Esophagus squamous epithelium (tissue), 5 donors: Measurements from ENCODE around the gene RASGEF1C. TPM values are rescaled to one million over a fixed set of nuclear protein-coding genes. Genes with fewer than 3 reads are reported as not detected.

ENCODE experiments used
- DNase-seq: peaks from one replicate; lab custom pipeline; 2025; lab: John Stamatoyannopoulos, UW
- H3K27ac ChIP-seq, 4 donors: fragments of 200-600 bp; sonication (generic); one replicate each; pipeline ENCODE4 v1.5.1; 2016 to 2019; ENCODE audit warnings: mild to moderate bottlenecking in 1 of 4
- H3K27me3 ChIP-seq, 4 donors: fragments of 200-600 bp; sonication (generic); 1 replicate in 3 of 4; 2 replicates in 1 of 4; pipeline versions ENCODE4 v1.5.1 to v1.6.0; 2017 to 2021; ENCODE audit warnings: antibody characterized with exemption in 1 of 4
- H3K36me3 ChIP-seq, 3 donors: fragments of 200-600 bp; sonication (generic); one replicate each; pipeline ENCODE4 v1.5.1; 2016 to 2019
- H3K4me1 ChIP-seq, 3 donors: fragments of 200-600 bp; sonication (generic); one replicate each; pipeline ENCODE4 v1.5.1; 2017 to 2019
- H3K4me3 ChIP-seq, 4 donors: fragments of 200-600 bp; sonication (generic); 1 replicate in 3 of 4; 2 replicates in 1 of 4; pipeline ENCODE4 v1.5.1; 2016 to 2019; ENCODE audit warnings: mild to moderate bottlenecking in 2 of 4, moderate library complexity in 1 of 4
- H3K9me3 ChIP-seq, 3 donors: fragments of 200-600 bp; sonication (generic); one replicate each; pipeline ENCODE4 v1.5.1; 2016 to 2019
- POLR2A ChIP-seq, 4 donors: fragments of 450-650 bp; IDR thresholded peaks; one replicate each; pipeline ENCODE4 v1.6.1; 2017; ENCODE audit warnings: antibody characterized with exemption in 4 of 4, mild to moderate bottlenecking in 4 of 4, moderate library complexity in 3 of 4
- WGBS, 2 donors: methylation state at CpG; one replicate each; pipeline ENCODE4 v1.1.5; 2018; 5-methylcytosine and 5-hydroxymethylcytosine counted together
- intact Hi-C: fragments of 100-400 bp; cut with DNase I; formaldehyde crosslinking; loops from one replicate; pipeline ENCODE4 v1.15.0; 2022
- total RNA-seq, 4 donors: library from RNA; depleted of rRNA; stranded (reverse); fragments of >200 nt; gene quantifications; one replicate each; pipeline ENCODE4 v1.1.0, GENCODE V29; 2016
- TF ChIP-seq, protein P1 (sequence below), 6 experiments: fragments of 450-650 bp in 4 of 6; fragments of 200-600 bp in 2 of 6; sonication (generic) in 2 of 6; IDR thresholded peaks; one replicate each; pipeline ENCODE4 v1.5.1; 2016 to 2019; ENCODE audit warnings: antibody characterized with exemption in 6 of 6, mild to moderate bottlenecking in 4 of 6, moderate library complexity in 4 of 6
- donor health status: DM: yes; HTN: yes; CAD: no.

RASGEF1C gene
- total RNA-seq, 4 donors from 2014 or later = 0.19 to 0.26 TPM; not detected in 2

DNA sequence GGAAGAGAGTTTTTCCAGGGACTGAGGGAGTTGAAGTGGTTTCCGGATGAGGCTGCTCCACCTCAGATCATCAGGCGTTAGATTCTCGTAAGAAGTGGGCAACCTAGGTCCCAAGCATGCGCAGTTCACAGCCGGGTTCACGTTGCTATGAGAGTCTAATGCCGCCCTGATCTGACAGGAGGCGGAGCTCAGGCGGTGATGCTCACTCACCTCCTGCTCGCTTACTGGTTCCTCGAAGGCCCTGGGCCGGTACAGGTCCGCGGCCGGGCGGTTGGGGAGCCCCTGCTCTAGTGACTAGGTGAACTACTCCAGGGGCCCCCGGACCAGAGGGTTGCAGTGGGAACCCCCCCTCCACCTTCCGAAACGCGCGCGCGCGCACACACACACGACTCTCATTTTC is 136.5 kb downstream of the RASGEF1C start:
- TF ChIP-seq, protein P1, sequence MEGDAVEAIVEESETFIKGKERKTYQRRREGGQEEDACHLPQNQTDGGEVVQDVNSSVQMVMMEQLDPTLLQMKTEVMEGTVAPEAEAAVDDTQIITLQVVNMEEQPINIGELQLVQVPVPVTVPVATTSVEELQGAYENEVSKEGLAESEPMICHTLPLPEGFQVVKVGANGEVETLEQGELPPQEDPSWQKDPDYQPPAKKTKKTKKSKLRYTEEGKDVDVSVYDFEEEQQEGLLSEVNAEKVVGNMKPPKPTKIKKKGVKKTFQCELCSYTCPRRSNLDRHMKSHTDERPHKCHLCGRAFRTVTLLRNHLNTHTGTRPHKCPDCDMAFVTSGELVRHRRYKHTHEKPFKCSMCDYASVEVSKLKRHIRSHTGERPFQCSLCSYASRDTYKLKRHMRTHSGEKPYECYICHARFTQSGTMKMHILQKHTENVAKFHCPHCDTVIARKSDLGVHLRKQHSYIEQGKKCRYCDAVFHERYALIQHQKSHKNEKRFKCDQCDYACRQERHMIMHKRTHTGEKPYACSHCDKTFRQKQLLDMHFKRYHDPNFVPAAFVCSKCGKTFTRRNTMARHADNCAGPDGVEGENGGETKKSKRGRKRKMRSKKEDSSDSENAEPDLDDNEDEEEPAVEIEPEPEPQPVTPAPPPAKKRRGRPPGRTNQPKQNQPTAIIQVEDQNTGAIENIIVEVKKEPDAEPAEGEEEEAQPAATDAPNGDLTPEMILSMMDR (IDR thresholded peaks at IDR 0.05) = no peak
- no peak for TF ChIP-seq POLR2A (IDR thresholded peaks at IDR 0.05)
- H3K36me3 ChIP-seq = no peaks in the 10 kb centered on the region
- intact Hi-C loops = no loop called here
- H3K9me3 ChIP-seq = no peaks in the 10 kb centered on the region
- peak overlapping the region in 2 of 4 donors; percentile 68 to 95 for H3K4me3 ChIP-seq
- H3K4me1 ChIP-seq = peaks cover 0 to 44% (median 7%) of the 10 kb centered on the region in 3 donors
- no peak for DNase-seq
- no peaks in the 10 kb centered on the region for H3K27me3 ChIP-seq
- H3K27ac ChIP-seq = peak overlapping the region in 3 of 4 donors; percentile 93 to 98 (median 96)
- 85 to 87% methylated on average over 14 to 19 of the region's 25 CpGs for WGBS, 2 donors

DNA sequence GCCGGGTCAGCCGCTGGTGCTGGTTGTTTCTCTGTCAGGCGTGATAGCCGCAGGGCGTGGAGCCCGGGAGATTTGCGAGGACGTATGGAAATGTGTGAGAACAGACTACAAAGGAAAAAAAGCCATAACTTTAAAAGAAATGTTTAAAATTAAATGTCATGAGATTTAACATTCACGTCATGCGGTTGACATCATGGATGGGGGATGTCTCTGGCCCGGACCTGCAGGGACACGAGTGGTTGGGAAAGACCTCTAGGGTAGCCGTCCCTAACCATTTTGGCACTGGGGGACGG is 136.8 kb downstream of the RASGEF1C start:
- no peaks in the 10 kb centered on the region for H3K27me3 ChIP-seq
- peak overlapping the region; percentile 68 to 95 (median 86) for H3K4me3 ChIP-seq
- H3K9me3 ChIP-seq = no peaks in the 10 kb centered on the region
- H3K36me3 ChIP-seq = no peaks in the 10 kb centered on the region
- H3K27ac ChIP-seq = peak overlapping the region; percentile 90 to 98 (median 94)
- DNase-seq = no peak
- TF ChIP-seq, protein P1 (IDR thresholded peaks at IDR 0.05) = peak in 1 of 6 experiments; percentile 25
- no peak for TF ChIP-seq POLR2A (IDR thresholded peaks at IDR 0.05)
- 18 to 31% methylated on average over 7 to 11 of the region's 14 CpGs for WGBS, 2 donors
- H3K4me1 ChIP-seq = peaks cover 0 to 44% (median 7%) of the 10 kb centered on the region in 3 donors
- intact Hi-C loops = no loop called here

DNA sequence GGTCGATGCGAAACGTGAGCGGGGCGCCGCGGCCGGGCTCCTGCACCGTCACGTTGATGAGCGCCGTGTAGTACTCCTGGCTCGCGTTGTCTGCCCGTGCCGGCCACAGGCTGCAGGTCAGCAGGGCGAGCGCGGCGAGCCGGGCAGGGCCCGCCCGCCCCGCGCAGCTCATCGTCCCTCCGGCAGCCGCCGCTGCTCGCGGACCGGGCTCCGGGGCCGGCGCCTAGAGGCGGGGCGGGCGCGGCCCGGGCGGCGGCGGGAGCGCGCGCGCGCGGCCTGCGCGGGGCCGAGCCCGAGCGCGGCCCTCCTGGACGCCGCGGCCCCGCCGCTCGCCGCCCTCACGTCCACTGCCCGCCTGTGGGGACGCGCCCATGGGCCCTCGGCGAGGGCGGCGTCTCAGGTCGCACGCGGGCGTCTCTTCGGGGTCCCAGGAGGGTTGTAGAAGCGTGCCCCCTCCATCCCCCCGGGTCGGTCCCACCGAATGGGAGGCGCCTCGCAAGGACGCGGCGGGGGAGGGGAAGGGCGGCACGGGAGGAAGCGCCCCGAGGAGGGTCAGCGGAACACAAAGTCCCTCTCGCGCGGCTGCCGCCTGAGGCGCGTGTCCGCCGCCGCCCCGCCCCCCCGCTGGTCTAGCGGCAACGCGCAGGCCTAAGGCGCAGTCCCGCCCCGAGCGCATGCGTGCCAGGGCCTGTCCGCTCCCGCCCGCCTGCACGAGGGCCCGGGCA is 137.3 kb downstream of the RASGEF1C start, which contains the start of gene RNF130:
Gene RNF130, minus strand, starts transcription at position 229 of the 725 bp plus-strand sequence. Its CDS starts 57 bp downstream, at position 172.
- Histone ChIP-seq H3K27ac (peak within 1 kb of the TSS; percentile 90 to 98 (median 94)), H3K9me3 (no peaks in the 10 kb centered on the region), H3K4me1 (peaks cover 0 to 44% (median 7%) of the 10 kb centered on the region in 3 donors), H3K36me3 (no peaks in the 10 kb centered on the region), H3K4me3 (peak within 1 kb of the TSS; percentile 68 to 95 (median 86)), H3K27me3 (no peaks in the 10 kb centered on the region)
- intact Hi-C loops = no loop called here
- TF ChIP-seq, protein P1 (IDR thresholded peaks at IDR 0.05) = no peak
- peak in 2 of 4 donors; percentile 64 to 76 for TF ChIP-seq POLR2A (IDR thresholded peaks at IDR 0.05)
- peak; percentile 43 for DNase-seq
- no CpG with 5 or more reads among the region's 113 CpGs for WGBS, 2 donors

DNA sequence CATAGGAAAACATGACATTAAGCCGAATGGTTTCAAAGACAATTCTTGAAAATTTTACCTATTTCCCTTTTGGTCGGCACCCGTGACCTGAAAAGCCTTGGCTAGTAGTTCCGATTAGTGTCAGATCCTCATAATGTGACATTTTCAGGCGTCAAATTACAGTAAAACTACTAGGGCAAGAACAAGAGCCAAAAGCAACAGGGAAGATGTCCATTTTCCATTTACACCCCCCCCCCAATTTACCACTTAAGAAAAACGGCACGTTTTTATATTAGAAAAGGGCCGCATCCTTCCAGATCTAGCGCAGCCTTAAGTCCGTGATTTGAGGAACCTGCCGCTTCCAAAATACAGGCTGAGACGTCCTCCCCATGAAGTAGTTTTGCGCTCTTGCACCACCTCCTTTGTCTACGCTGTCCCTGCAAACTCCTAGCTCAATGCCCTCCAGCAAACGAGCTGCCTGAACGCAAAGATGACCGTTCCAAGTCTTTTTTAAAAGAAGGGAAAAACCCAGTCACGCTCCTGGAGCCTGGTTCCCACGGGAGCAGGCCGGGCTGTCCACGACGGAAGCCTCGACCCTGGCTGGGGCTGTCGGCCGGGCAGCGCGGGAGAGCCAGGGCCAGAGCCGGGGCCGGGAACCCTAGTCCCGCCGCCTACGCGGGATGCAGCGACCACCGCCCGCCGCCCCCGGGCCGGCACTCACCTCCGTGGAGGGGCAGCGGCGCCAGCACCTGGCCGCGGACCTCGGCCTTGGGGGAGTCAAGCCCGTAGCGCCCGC is 138.1 kb downstream of the RASGEF1C start:
- intact Hi-C loops = no loop called here
- H3K9me3 ChIP-seq = no peaks in the 10 kb centered on the region
- TF ChIP-seq, protein P1 (IDR thresholded peaks at IDR 0.05) = no peak
- TF ChIP-seq POLR2A (IDR thresholded peaks at IDR 0.05) = no peak
- H3K27ac ChIP-seq = peak overlapping the region; percentile 90 to 98 (median 94)
- peak overlapping the region; percentile 68 to 95 (median 86) for H3K4me3 ChIP-seq
- H3K4me1 ChIP-seq = peaks cover 0 to 44% (median 7%) of the 10 kb centered on the region in 3 donors
- no peak for DNase-seq
- no peaks in the 10 kb centered on the region for H3K36me3 ChIP-seq
- H3K27me3 ChIP-seq = no peaks in the 10 kb centered on the region
- WGBS, 2 donors = 4 to 7% methylated on average over 10 to 19 of the region's 48 CpGs
